HG03064 (cell line): ENCODE data around the gene CHRDL2.
"Not testable (repeated sequence)": the region's sequence is repeated elsewhere in the genome, so short reads cannot be mapped to it uniquely, and the experiment has no call there.

ENCODE experiments used
- ATAC-seq: cut with Tn5 transposase; IDR thresholded peaks from one replicate; pipeline ENCODE4 v1.9.1; 2021; ENCODE audit warnings: low read depth; ENCODE audit not compliant: unreplicated experiment

Gene CHRDL2

DNA sequence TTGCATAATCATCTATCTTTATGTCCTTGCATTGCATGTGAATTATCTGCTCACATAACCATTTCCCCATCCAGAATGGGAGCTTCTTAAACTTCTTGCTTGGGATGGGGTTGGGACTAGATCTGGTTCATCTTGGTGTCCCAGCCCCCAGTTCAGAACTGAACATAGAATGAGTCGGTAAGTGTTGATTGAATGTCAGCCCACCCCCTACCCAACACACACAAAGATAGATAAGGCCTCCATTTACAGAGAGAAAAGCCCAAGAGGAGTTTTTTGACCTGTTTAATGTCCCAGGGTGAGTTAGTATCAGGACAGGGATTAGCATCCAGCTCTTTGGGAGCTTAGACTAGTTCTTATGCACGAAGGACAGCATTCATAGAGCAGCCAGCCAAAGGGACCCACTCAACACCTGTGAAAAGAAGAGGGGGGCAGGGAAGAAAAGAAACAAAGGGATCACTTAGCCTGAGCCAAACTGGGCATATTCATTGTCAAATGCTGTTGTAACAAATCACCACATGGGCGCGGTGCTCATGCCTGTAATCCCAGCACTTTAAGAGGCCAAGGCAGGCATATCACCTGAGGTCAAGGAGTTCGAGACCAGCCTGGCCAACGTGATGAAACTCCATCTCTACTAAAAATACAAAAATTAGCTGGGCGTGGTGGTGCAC, 57.4 kb downstream of the CHRDL2 start:
- ATAC-seq = no peak

- ATAC-seq = no peak
These were observed 58.1 kb downstream of the CHRDL2 start for GRCh38 chr11:74672956-74673692.

- no peak for ATAC-seq
These were observed 58.8 kb downstream of the CHRDL2 start for GRCh38 chr11:74672332-74672955.

DNA sequence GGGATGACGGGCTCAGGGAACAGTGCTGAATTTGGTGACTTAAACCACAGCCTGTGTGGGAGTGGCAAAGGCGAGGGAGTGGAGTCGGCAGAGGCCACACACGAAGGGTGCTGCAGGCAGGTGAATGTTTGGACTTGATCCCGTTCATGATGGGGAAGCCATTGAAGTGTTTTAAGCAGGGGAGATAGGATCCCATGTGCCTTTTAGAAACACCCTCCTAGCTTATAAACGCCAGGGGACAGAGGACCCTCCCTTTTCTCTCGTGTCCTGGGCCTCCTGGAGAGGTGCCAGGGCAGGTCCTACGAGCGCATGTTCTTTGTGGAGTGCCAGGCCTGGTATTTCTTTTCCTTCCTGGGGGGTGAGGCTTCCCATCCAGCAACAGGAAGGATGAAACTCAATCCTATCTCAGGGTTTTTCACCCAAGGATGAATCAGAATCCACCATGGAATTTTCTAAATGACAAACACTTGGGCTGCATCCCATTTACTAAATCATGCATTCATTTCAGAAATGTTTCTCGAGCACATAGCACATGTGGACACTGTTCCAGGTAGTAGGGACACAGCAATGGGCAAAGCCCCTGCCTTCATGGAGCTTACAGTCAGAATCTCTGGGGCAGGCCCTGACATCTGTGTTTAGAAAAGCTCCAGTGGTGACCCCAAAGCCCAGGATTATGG, 59.6 kb downstream of the CHRDL2 start:
- no peak for ATAC-seq

- ATAC-seq = no peak
These were observed 61.1 kb downstream of the CHRDL2 start for GRCh38 chr11:74670171-74670570.

DNA sequence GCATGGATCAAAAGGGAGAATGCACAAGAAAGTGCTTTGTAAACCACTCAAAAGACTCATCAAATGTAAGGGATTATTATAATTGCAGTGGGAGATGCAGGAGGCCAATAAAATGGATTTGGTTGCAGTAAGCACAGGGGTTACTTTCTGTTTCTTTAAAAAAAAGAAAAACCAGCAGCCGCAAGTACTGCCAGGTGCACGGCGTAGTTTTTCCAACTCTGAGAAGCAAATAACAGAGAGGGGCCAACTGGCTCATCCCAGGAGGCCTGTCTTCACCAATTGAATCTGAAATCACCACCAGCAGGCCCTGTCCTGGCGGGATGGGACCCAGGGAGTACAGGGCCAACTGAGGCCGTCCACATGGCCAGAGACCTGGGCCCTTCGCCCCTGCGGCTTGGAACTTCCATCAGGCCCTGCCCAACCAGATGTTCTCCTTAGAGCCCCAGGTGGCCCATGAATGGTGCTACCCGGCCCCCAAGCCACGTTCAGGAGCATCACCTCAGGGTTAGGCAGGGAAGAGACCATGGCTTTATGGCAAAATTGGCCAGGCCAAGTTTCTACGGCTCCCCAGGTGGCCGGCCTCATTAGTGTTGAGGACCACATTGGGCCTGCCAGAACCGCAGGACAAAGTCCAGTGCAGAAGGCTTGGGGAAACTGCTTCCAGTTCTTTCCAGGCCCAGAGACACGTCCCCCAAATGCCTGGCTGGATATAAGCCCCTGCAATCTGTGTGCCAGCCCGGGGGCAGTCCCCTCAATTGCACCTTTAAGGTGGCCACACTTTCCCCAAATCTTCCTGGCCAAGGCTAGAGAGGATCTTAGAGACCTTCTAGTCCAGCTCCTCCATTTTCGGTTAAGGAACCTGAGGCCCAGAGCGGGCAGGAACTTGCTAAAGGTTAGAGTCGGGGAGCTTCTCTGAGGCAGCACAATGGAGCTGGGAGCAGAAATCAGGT, 61.7 kb downstream of the CHRDL2 start:
- ATAC-seq = no peak

GRCh38 chr11:74663315-74663714, 67.9 kb downstream of the CHRDL2 start:
- no peak for ATAC-seq

GRCh38 chr11:74662487-74663103, 68.6 kb downstream of the CHRDL2 start:
- ATAC-seq = no peak

DNA sequence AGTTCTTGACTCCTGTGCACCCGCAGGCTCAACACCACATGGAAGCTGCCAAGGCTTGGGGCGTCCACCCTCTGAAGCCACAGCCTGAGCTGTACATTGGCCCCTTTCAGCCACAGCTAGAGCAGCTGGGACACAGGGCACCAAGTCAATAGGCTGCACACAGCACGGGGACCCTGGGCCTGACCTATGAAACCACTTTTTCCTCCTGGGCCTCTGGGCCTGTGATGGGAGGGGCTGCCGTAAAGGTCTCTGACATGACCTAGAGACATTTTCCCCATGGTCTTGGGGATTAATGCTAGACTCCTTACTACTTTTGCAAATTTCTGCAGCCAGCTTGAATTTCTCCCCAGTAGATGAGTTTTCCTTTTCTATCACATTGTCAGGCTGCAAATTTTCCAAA, 72.1 kb downstream of the CHRDL2 start:
- ATAC-seq = not testable (repeated sequence)

DNA sequence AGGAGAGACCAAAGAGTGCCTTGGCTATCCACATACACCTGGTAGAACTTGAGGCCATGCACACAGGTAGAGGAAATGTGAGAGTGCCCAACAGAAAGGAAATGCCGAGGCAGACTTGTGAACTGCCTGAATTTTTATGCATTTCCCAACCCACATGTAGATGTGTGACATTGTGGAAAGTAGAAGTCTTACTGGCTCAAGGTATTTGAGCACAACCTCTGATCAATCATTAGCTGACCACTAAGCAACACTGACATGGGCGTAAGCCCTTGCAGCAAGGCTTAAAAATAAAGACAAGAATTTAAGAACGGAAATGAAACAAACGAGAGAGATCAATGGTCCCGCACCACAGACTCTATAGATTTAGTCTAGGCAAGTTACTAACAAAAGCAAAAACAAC, 76.2 kb downstream of the CHRDL2 start:
- no peak for ATAC-seq

DNA sequence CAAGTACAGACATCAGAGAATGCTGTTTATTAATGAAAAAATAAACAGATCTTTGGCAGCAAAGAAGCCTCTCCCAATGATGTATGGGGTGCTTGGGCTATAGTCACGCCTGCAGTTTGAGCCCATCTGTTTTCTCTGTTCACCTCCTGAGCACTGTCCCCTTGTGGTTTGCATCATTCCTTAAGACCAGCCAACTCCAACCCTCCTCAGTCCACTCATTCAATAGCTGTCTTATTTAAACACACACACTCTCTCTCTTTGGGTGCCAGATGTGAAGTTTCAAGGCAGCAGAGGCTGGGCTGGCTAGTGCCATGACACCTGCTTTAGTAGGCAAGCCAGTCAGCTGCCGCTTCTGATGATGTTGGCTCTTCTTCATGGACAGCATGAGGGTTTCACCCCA, 80.7 kb downstream of the CHRDL2 start:
- no peak for ATAC-seq

GRCh38 chr11:74648894-74649293, 82.3 kb downstream of the CHRDL2 start:
- no peak for ATAC-seq

DNA sequence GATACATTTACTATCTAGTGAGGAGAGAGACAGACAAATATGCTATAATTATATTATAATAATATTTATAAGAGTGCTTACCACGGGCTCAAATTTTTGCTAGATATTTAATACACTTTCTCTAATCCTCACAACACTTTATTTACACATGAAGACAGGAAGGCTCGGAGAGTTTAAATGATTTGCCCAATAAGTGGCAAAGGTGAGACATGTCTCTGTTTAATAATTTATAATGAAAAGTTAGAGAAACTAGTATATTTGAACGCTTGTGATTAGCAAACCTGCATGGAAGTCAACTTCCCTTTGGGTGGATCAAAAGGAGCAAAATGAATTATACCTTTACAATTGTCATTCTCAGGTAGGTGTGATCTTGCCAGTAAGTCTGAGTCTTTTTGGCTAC, 83.4 kb downstream of the CHRDL2 start:
- no peak for ATAC-seq

DNA sequence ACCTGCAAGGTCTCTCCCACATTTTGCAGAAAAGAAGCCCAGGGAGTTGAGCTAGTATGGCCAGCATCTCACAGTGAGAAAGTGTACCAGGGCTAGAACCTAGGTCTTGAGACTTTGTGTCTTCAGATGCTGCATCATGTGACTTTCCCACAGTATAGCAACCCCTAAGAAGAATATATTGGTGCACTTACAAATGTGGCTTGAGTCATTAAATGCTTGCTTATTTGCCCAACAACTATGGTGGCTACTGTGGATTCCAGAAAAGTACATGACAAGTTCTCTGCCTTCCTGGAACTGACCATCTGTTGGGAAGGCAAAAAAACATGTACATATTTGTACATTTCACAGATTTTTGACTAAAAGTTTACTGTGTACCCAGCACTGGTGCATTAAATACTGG, 83.8 kb downstream of the CHRDL2 start:
- no peak for ATAC-seq

DNA sequence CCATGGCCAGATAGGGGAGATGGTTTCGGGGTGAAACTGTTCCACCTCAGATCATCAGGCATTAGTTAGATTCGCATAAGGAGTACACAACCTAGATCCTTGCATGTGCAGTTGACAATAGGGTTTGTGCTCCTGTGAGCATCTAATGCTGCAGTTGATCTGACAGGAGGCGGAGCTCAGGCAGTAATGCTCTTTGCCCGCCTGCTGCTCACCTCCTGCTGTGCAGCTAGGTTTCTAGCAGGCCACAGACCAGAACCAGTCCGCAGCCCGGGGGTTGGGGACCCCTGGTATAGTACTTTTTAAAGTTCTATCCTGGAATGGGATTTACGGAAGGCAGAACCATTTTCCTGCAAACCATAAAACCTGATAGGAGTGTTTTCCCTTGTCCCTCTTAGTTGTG, 84.3 kb downstream of the CHRDL2 start:
- no peak for ATAC-seq
